IPS DF 6.9 (cell line): Measurements from ENCODE around the gene ZC3H13.

Experiments used
- DNase-seq: peaks from one replicate; pipeline ENCODE4 v3.0.0-alpha.2; 2013; ENCODE audit warnings: low read depth, low spot score
- H3K27ac ChIP-seq: one replicate; pipeline ENCODE4 v1.5.1; 2013; ENCODE audit warnings: low read length, control low read depth
- H3K27me3 ChIP-seq: 2 replicates; pipeline ENCODE4 v1.6.1; 2013; ENCODE audit warnings: mild to moderate bottlenecking, low read length; ENCODE audit not compliant: control insufficient read depth, insufficient read depth
- H3K36me3 ChIP-seq: 2 replicates; pipeline ENCODE4 v1.6.1; 2013; ENCODE audit warnings: low read length; ENCODE audit not compliant: control insufficient read depth, insufficient read depth
- H3K4me1 ChIP-seq: 2 replicates; pipeline ENCODE4 v1.6.1; 2013; ENCODE audit warnings: low read length; ENCODE audit not compliant: control insufficient read depth, insufficient read depth
- H3K4me3 ChIP-seq: 2 replicates; pipeline ENCODE4 v1.5.1; 2013; ENCODE audit warnings: mild to moderate bottlenecking, low read length
- H3K9me3 ChIP-seq: 2 replicates; pipeline ENCODE4 v1.6.1; 2013; ENCODE audit warnings: low read length, inconsistent platforms; ENCODE audit not compliant: control insufficient read depth, insufficient read depth
- whole genome bisulfite sequencing: extraction: QIAGEN DNeasy Blood & Tissue Kit; methylation state at CpG from one replicate; pipeline ENCODE4 v1.1.7; 2013; ENCODE audit warnings: mixed read lengths, missing lambda C conversion rate; ENCODE audit not compliant: insufficient read length, insufficient coverage; 5-methylcytosine and 5-hydroxymethylcytosine counted together

ZC3H13 gene

DNA sequence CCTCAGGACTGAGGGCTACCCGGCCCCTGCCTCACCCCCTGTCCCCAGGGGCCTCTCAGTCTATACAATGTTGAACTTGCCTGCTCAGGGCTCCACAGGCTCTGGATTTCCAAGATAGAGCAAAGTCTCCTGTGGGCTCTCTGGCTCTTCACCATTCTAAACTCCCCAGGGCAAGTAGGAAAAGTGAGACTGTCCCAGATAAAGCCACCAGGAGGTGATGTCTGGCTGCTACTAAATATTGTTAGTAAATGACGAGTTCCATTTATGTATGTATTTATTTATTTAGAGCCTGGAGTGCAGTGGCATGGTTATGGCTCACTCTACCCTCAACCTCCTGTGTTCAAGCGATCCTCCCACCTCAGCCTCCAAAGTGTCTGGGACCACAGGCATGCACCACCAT is 127.4 kb downstream of the ZC3H13 start:
- Histone ChIP-seq H3K4me3 (no peak overlapping the region), H3K9me3 (no peaks in the 10 kb centered on the region), H3K27ac (no peak overlapping the region), H3K36me3 (no peaks in the 10 kb centered on the region), H3K4me1 (no peaks in the 10 kb centered on the region), H3K27me3 (no peaks in the 10 kb centered on the region)
- DNase-seq, result no peak
- WGBS, result no CpG with 5 or more reads among the region's 3 CpGs

DNA sequence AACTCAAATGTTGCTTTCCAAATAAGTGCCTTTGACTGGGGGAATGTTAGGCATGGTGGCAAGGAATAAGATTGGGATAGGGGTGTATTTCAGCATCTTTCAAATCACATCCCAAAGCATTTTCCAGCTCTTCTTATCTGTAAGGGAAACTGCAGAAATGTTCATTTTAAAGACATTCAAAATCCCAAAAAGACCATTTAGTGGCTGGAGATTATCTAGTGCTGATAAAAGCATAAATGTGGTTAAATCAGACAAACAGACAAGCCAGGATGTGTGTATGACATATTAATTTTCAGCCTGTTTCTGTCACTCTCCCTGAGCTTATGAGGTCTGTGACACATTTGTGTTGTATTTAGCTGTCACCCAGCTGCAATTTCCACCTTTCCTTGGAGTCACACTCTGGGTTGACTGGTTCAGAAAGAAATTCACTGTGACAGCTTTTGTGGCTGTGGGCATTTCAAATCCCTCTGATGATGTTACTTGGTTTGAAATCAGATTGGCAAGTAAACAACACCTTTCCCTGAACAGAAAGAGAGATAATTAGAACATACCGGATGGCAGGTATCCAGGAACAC is 131.3 kb downstream of the ZC3H13 start:
- Histone ChIP-seq H3K4me3 (no peak overlapping the region), H3K27ac (no peak overlapping the region), H3K4me1 (no peaks in the 10 kb centered on the region), H3K36me3 (no peaks in the 10 kb centered on the region), H3K9me3 (no peaks in the 10 kb centered on the region), H3K27me3 (no peaks in the 10 kb centered on the region)
- no peak for DNase-seq
- WGBS, result no CpG with 5 or more reads among the region's 1 CpG

DNA sequence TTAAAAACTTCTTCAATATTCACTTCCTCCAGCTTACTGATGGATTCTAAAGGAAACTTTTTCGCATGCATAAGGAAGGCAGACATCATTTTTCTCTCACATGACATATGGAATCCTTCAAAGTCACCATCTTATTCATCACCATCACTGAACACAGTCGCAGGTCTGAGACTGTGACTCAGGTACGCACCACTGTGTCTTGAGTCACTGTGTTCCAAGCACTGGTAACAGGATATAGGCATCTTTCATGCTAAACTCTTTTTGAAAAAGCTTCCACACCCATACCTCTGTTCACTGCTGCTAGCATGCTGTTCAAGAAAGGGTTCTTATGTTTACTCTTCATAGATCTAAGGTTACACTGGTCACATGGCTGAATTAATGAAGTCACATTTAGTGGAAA is 133.9 kb downstream of the ZC3H13 start:
- H3K36me3 ChIP-seq, result no peaks in the 10 kb centered on the region
- no peaks in the 10 kb centered on the region for H3K27me3 ChIP-seq
- DNase-seq, result no peak
- H3K27ac ChIP-seq, result no peak overlapping the region
- H3K9me3 ChIP-seq, result no peaks in the 10 kb centered on the region
- H3K4me3 ChIP-seq, result no peak overlapping the region
- H3K4me1 ChIP-seq, result no peaks in the 10 kb centered on the region
- no CpG with 5 or more reads among the region's 3 CpGs for WGBS

DNA sequence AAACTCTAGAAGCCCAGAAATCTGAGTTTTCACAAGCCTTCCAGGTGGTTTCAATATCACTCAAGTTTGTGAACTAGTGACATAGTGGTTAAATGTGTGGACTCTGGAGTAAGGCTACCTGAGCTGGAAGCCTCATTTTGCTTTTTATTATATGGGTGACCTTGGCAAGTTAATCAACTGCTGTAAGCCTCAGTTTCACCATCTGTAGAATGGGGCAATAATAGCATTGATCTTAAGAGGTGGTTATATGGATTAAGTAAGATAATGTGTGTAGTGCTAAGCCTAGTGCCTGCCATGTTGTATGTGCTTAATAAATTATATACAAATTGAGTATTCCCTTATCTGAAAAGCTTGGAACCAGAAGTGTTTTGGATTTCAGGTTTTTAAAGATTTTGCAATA is 135.5 kb downstream of the ZC3H13 start:
- H3K4me3 ChIP-seq, result no peak overlapping the region
- H3K27ac ChIP-seq, result no peak overlapping the region
- no peaks in the 10 kb centered on the region for H3K9me3 ChIP-seq
- DNase-seq, result no peak
- H3K27me3 ChIP-seq, result no peaks in the 10 kb centered on the region
- no peaks in the 10 kb centered on the region for H3K4me1 ChIP-seq
- H3K36me3 ChIP-seq, result no peaks in the 10 kb centered on the region

DNA sequence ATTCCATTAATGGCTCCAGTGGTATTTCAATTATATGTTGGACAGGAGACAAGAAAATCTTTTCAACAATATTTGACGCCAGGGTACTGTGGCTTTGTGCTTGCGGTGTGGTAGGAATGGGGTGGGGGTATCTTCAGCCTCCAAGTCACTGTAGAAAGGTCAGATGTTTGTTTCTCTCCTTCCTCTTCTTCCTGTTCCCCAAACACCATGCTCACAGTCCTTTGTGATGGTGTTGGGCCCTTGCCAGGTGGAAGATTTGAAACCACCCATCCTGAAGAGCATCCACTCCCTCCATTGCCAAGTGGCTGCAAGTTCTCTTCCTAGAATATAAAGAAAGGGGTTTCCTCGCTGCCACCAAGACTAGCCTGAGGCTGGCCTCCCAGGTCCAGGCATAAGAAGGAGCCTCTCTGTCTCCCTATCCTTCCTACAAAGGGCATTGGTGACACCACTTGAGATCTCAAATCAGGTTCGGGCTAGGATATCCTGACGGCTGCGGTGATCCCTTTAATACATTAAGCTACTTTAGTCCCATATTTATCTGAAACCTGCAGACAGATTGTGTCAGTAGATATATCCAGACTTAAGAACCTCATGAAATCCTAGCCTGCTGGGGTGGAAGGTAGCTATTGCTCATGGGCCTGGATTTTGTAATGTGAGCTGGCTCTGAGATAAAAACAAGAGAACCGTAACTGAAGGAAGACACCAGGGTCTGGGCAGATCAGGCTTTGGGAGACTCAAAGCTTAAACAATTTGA is 136.7 kb downstream of the ZC3H13 start:
- Histone ChIP-seq H3K27ac (no peak overlapping the region), H3K36me3 (no peaks in the 10 kb centered on the region), H3K9me3 (no peaks in the 10 kb centered on the region), H3K27me3 (no peaks in the 10 kb centered on the region), H3K4me3 (no peak overlapping the region), H3K4me1 (no peaks in the 10 kb centered on the region)
- no peak for DNase-seq
- WGBS, result no CpG with 5 or more reads among the region's 7 CpGs

DNA sequence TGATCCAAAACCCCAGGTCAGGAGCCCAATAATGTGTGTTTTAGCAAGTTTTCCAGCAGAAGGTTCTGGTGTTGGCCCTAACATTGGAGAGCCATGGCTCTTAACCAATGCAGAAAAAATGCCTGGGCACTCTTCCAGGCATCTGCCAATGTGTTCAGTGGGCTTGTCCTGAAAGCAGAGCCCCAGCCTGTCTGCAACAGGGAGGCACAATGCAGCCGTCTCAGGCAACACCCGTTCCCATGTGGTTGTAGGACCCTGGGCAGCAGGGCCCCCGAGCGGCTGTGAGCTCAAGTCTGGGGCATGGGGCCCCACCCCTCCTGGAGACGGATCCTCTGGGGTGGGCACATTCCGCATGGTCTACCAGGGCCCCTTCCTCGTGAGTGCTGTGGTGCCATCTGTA is 142.9 kb downstream of the ZC3H13 start:
- DNase-seq, result no peak
- Histone ChIP-seq H3K9me3 (no peaks in the 10 kb centered on the region), H3K4me3 (no peak overlapping the region)

DNA sequence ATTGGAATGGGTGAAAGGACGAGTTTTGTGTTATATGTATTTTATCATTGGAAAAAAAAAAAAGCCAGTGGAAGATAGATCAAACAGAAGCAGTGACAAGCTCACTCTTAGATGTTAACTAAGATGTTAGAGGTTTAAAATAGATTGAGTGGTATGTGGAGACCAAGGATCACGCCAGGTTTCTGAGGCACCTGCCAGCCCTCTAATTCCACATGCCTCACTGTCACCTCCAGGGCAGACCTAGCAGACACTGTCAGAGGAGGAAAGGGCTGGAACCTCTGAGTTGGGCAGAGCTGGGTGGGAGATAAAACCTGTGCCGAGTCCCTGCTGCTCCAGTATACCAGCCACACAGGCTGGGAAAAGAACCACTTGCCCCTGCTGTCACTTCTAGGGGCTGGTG is 143.5 kb downstream of the ZC3H13 start:
- H3K4me1 ChIP-seq, result no peaks in the 10 kb centered on the region
- H3K36me3 ChIP-seq, result no peaks in the 10 kb centered on the region
- DNase-seq, result no peak
- no CpG with 5 or more reads among the region's 3 CpGs for WGBS
- H3K9me3 ChIP-seq, result no peaks in the 10 kb centered on the region
- no peak overlapping the region for H3K27ac ChIP-seq
- H3K4me3 ChIP-seq, result no peak overlapping the region
- H3K27me3 ChIP-seq, result no peaks in the 10 kb centered on the region

More for the DNA sequence above, 142.9 kb downstream of the ZC3H13 start:
- Histone ChIP-seq H3K4me1 (no peaks in the 10 kb centered on the region), H3K27ac (no peak overlapping the region), H3K36me3 (no peaks in the 10 kb centered on the region), H3K27me3 (no peaks in the 10 kb centered on the region)
- no CpG with 5 or more reads among the region's 7 CpGs for WGBS

DNA sequence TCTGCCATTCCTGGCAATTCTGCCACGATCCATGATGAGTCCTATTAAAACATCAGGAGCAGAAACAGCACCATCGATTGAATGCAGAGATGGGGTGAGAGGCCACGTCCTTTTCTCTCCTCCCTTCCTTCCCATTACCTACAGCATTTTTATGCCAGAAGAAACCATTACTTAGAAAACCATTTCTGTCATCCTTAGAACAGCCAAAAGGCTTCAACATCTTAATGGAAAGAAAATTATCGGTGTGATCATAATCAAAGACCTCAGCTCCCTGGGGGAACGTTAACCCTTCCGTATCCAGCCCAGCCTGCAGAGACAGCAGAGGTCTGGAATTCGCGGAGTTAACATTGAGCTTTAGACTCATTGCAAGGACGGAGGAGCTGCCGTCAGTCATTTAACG is 145.0 kb downstream of the ZC3H13 start:
- Histone ChIP-seq H3K9me3 (no peaks in the 10 kb centered on the region), H3K36me3 (no peaks in the 10 kb centered on the region), H3K27me3 (no peaks in the 10 kb centered on the region), H3K27ac (no peak overlapping the region), H3K4me3 (no peak overlapping the region), H3K4me1 (no peaks in the 10 kb centered on the region)
- no CpG with 5 or more reads among the region's 11 CpGs for WGBS
- DNase-seq, result no peak
